ENCODE data around the gene HPS4.
"Not testable (repeated sequence)": the region's sequence is repeated elsewhere in the genome, so short reads cannot be mapped to it uniquely, and the experiment has no call there.

HPS4 gene

DNA sequence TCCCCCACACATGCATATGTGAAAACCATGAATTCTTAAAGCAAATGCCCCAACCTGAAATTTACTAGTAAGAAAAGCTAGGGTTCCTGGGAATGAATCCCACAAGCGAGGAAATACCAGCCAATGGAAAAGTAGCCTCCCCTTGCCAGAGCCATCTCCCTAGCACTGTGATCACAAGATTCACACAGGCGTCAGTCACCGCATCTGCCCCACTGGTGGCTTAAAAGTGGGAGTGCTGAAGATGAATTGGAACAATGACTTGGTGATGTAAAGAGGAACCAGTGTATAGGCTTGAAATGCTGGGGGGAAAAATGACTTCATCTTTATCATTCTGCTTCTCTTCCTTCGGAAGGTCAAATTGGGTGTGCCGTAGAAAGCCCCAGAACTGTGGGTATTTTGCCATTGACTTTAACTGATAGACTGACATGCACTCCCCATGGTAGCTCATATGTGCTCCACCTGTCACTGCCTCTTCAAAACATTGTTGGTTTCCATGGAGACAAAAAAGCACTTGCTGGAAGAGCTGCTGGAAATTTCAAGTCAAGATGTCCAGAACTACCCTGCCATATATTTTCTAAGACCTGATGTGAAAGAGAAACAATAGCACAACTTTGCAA is 73.8 kb downstream of the HPS4 start:
- DNase-seq (ENCODE audit: low read depth), result no peak

DNA sequence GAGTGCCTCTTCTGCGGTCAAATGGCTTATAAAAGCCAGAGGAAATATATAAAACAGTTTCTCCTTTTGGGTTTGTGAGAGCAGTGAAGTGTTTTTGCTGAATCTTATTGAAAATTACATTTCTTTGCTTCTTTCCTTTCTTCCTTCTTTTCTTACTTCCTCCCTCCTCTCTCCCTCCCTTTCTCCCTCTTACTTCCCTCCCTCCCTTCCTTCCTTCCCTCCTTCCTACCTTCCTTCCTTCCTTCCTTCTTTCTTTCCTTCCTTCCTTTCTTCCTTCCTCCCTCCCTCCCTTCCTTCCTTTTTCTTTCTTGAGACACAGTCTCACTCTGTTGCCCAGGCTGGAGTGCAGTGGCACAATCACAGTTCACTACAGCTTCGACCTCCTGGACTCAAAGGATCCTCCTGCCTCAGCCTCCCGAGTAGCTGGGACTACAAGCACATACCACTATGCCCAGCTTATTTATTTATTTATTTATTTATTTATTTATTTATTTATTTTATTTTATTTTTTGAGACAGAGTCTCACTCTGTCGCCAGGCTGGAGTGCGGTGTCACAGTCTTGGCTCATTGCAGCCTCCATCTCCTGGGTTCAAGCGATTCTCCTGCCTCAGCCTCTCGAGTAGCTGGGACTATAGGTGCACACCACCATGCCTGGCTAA is 74.9 kb downstream of the HPS4 start:
- DNase-seq (ENCODE audit: low read depth), result not testable (repeated sequence)

GRCh38 chr22:26406118-26406517 is 77.5 kb downstream of the HPS4 start:
- no peak for DNase-seq (ENCODE audit: low read depth)

DNA sequence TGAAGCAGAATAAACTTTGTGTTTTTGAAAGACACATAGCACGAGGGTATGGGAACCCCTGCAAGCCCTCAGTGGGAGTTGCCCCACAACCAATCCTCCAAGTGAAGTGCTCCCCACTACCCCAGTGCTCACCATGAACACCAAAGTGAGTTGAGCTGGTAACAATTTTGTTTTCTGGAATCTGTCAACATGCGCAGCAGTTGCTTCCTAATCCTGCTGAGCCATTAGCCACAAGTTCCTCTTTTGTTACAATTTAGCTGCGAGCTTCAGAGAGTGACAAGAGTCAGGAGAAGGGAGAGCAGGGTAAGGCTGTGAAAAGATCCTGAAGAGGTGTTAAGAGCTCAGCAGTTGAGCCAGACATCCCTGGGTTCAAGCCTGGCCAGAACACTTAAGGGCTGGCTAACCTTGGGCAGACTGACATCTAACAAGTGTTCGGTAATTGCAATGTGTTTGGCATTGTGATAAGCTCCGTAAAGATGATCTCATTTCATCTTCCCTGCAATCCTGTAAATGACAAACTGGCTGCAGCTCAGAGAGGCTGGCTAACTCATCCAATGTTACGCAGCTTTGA is 78.6 kb downstream of the HPS4 start:
- peak; percentile 70 for DNase-seq (ENCODE audit: low read depth)

DNA sequence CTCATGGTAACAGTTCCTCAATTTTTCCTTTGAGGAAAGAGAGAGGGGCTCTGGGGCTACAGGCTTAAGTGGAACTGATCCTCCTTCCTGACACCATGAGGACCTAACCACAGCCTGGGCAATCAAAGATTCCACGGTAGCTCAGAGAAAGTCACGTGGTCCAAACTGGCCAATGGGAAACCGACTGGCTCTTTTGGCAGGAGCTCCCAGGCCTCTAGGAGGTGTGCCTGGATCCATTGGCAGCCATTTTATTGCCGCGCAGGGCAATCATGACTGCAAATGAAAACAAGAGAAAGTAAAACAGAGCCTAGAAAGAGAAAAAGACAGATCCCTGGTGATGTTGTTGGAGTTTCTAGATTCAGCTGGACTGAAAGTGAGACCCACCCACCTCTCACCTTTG is 81.9 kb downstream of the HPS4 start:
- DNase-seq (ENCODE audit: low read depth), result no peak
